ENCODE data around the gene SPOCK2. TPM values are rescaled to one million over a fixed set of nuclear protein-coding genes. Genes with fewer than 3 reads are reported as not detected.
A peak's percentile ranks its signal among the peaks of the same experiment; 100 is the strongest.

Gene SPOCK2
- total RNA-seq, 1 donor from 2014 or later, result 3.4 TPM

DNA sequence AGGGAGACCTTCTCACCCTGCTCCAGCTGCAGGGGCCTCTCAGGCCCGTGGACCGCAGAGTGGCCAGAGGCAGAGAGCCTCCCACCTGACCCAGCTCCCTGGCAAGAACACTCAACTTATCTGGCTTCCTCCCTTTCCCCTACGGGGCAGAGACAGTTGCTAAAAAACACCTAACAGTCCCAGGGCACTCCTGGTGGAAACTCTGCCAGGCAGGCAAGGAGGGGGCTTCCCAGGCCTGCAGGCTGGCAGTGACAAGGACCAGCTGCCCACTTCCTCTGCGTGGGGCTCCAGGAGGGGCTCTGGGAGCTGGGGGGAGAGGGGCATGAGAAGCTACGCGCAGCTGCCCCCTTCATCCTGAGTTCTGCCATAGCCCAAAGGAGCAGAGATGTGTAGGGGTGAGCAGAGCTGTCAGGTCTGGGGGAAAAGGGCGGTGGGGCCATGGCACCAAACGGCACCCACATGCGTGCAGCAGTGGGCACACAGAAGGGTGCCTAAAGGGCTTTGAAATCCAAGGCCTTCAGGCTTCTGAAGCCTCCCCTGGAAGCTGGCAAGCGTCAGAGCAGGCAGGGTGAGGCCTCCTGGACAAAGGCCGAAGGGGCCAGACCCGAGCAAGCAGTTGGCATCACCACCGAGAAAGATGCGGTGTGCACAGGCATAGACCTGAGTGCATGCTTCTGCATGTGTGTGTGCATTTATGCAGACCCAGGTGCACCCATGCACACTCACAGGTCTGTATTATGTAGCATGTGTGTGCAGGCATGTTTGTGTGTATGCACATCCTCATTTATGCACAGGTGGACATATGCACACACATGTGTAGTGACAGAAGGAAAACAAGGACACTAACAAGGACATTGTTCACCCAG lies 14.4 kb downstream of the SPOCK2 start:
- Mint-ChIP-seq H3K27me3 (ENCODE audit: unreplicated experiment) (peaks cover 8% of the 10 kb centered on the region), H3K9me3 (ENCODE audit: unreplicated experiment) (no peaks in the 10 kb centered on the region), H3K27ac (ENCODE audit: unreplicated experiment) (no peak overlapping the region), H3K4me3 (ENCODE audit: unreplicated experiment) (no peak overlapping the region), H3K4me1 (ENCODE audit: unreplicated experiment) (peaks cover 23% of the 10 kb centered on the region), H3K36me3 (ENCODE audit: low read depth, unreplicated experiment) (peaks cover 5% of the 10 kb centered on the region)
- TF ChIP-seq, protein P1, sequence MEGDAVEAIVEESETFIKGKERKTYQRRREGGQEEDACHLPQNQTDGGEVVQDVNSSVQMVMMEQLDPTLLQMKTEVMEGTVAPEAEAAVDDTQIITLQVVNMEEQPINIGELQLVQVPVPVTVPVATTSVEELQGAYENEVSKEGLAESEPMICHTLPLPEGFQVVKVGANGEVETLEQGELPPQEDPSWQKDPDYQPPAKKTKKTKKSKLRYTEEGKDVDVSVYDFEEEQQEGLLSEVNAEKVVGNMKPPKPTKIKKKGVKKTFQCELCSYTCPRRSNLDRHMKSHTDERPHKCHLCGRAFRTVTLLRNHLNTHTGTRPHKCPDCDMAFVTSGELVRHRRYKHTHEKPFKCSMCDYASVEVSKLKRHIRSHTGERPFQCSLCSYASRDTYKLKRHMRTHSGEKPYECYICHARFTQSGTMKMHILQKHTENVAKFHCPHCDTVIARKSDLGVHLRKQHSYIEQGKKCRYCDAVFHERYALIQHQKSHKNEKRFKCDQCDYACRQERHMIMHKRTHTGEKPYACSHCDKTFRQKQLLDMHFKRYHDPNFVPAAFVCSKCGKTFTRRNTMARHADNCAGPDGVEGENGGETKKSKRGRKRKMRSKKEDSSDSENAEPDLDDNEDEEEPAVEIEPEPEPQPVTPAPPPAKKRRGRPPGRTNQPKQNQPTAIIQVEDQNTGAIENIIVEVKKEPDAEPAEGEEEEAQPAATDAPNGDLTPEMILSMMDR (IDR thresholded peaks at IDR 0.05; ENCODE audit: unreplicated experiment), result no peak
- DNase-seq (ENCODE audit: low spot score), result no peak

DNA sequence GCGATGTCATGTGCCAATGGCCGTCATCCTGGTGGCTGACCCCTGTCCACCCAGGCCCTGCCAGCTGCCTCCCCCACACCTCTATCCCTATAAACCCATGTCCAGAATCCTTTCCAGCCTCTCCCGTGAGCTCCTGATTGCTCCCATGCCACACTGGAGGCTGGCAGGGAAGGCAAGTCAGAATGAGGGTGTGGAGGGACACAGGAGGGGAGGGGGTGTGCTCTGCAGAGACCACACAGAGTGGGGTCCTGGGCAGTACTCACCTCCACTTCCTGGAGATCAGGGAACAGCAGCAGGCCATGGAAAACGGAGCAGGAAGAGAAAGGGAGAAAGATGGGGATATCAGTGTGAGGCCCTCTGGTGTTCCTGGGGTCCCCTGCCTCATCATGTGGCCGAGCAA lies 15.7 kb downstream of the SPOCK2 start:
- H3K27me3 Mint-ChIP-seq (ENCODE audit: unreplicated experiment), result peaks cover 8% of the 10 kb centered on the region
- no peaks in the 10 kb centered on the region for H3K9me3 Mint-ChIP-seq (ENCODE audit: unreplicated experiment)
- no peak overlapping the region for H3K27ac Mint-ChIP-seq (ENCODE audit: unreplicated experiment)
- H3K4me1 Mint-ChIP-seq (ENCODE audit: unreplicated experiment), result peaks cover 23% of the 10 kb centered on the region
- no peak overlapping the region for H3K4me3 Mint-ChIP-seq (ENCODE audit: unreplicated experiment)
- TF ChIP-seq, protein P1 (IDR thresholded peaks at IDR 0.05; ENCODE audit: unreplicated experiment), result no peak
- peaks cover 5% of the 10 kb centered on the region for H3K36me3 Mint-ChIP-seq (ENCODE audit: low read depth, unreplicated experiment)
- no peak for DNase-seq (ENCODE audit: low spot score)

DNA sequence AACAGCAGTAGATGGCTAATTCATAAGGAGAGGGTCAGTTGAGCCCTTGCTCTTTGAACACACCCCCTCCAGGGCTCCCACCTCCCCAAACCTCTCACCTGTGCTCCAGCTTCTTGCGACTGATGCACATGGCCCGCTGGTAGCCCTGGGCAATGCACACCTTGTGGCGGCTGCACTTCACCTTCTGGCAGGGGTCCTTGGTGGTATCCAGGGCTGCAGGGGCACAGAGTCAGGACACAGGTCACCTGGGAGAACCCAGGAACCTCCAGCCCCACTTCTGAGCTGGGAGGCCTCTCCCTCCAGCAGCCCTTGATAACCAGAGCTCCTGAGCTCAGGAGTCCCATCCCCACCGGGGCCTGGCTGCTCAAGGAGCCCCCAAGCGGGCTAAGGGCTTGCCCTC lies 16.3 kb downstream of the SPOCK2 start:
- H3K9me3 Mint-ChIP-seq (ENCODE audit: unreplicated experiment), result no peaks in the 10 kb centered on the region
- H3K27me3 Mint-ChIP-seq (ENCODE audit: unreplicated experiment), result peaks cover 8% of the 10 kb centered on the region
- no peak overlapping the region for H3K27ac Mint-ChIP-seq (ENCODE audit: unreplicated experiment)
- peaks cover 23% of the 10 kb centered on the region for H3K4me1 Mint-ChIP-seq (ENCODE audit: unreplicated experiment)
- no peak overlapping the region for H3K4me3 Mint-ChIP-seq (ENCODE audit: unreplicated experiment)
- TF ChIP-seq, protein P1 (IDR thresholded peaks at IDR 0.05; ENCODE audit: unreplicated experiment), result no peak
- H3K36me3 Mint-ChIP-seq (ENCODE audit: low read depth, unreplicated experiment), result peaks cover 5% of the 10 kb centered on the region
- DNase-seq (ENCODE audit: low spot score), result no peak

DNA sequence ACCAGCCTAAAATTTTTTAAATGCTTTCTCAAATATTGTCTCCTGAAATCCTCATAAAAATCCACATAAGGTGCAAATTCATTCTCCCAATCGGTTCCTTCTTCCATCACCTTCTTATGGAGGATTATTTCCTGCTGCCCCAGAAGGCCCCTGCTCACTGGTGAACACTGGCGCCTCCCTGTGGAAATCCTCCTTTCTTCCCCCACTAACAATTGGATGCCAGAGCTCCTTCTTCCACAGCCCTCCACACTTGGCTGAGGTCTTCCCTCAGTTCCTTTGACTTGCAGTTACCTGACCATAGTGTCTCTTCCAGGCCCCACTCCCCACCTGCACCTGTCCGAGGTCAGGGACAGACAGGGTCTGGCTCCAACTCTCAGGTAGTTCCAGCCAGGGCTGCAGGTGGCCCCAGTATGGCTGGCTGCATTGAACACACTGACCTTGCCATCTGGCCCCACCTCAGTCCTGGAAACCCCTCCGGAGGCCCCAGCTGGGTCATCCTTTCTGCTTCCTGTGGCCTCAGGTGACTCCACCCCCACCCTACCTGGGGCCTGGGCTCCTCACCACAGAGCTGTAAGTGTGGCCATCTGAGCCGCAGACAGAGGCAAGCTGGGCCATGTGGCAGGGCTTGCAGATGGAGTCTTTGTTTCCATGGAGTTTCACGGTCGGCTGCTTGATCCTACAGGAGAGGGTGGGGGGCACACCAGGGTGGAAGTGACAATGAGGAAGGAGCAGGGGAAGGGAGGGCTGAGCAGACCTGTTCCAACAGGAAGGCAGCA lies 18.4 kb downstream of the SPOCK2 start:
- no peaks in the 10 kb centered on the region for H3K9me3 Mint-ChIP-seq (ENCODE audit: unreplicated experiment)
- H3K27ac Mint-ChIP-seq (ENCODE audit: unreplicated experiment), result peak overlapping the region; percentile 57
- H3K27me3 Mint-ChIP-seq (ENCODE audit: unreplicated experiment), result peaks cover 6% of the 10 kb centered on the region
- TF ChIP-seq, protein P1 (IDR thresholded peaks at IDR 0.05; ENCODE audit: unreplicated experiment), result no peak
- no peak overlapping the region for H3K4me3 Mint-ChIP-seq (ENCODE audit: unreplicated experiment)
- H3K36me3 Mint-ChIP-seq (ENCODE audit: low read depth, unreplicated experiment), result peaks cover 5% of the 10 kb centered on the region
- no peak for DNase-seq (ENCODE audit: low spot score)
- H3K4me1 Mint-ChIP-seq (ENCODE audit: unreplicated experiment), result peaks cover 23% of the 10 kb centered on the region

Data from endothelial cell (in vitro differentiated cells).